Activated CD8-positive, alpha-beta memory T cell treated with anti-CD3 and anti-CD28 coated beads, Interleukin-2, amount 50 U/mL, for 4 hours (primary cell): ENCODE measurements around the gene CALN1.

Experiments
- DNase-seq: peaks from one replicate; pipeline ENCODE4 v3.0.0-alpha.2; 2020

Gene CALN1

GRCh38 chr7:72030994-72031667 is 381.0 kb downstream of the CALN1 start:
- DNase-seq = no peak

DNA sequence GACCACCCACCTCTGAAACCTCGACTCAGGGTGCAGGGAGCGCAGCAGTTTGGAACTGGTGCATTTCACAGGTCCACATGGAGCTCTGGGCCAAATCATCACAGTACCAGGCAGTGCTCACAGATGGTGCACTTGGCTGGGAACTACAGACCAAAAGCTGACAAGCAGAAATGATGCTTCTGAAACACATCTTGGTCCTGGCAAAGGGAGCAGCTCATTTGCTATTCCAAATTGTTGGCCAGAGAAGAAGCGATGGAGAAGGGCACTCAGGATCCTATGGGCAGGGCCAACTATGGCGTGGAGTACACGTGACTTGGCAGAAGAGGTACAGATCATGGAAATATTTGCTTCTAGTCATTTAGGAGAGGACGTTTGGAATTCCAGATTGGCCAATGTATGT is 383.9 kb downstream of the CALN1 start:
- no peak for DNase-seq

GRCh38 chr7:72025381-72025960 is 386.7 kb downstream of the CALN1 start:
- DNase-seq = no peak

- no peak for DNase-seq
These were observed 388.2 kb downstream of the CALN1 start for GRCh38 chr7:72023926-72024325.

DNA sequence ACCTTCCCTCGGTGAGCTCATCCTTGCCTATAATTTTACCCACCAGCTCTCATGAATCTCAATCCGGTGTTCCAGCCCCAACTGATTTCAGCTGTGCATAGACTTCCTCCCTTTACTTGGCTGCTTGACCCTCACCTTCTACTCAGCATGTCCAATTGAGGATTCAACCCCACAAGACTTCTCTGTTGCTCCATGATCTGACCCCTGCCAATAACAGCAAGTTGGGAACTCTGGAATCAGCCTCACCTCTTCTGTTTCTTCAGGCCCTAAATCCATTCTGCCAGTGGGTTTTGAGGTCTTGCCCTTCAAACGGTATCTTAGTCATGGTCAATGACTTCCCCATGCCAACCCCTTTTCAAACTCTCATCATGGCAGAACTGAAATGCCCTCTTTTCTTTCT is 390.4 kb downstream of the CALN1 start:
- DNase-seq = no peak

DNA sequence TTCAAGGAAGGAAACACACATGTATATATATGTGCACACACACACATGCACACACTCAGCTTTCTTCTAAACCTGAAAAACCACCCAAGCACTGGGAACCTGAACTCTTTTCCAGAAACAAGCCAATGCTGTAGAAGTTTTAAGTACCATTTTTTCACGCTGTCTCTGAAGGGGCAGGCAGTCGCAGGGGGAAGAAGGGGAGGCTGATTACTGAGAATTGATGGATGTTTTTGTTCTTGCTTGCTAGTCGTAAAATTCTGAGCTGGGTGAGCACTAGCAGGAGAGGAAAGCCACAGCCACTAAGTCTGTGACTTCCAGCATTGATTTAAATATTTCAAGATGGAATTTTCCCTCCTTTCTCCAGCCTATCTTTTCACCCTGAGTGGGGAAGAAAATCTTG is 391.8 kb downstream of the CALN1 start:
- DNase-seq = no peak

- no peak for DNase-seq
These were observed 392.7 kb downstream of the CALN1 start for GRCh38 chr7:72019436-72019835.

- no peak for DNase-seq
These were observed 394.4 kb downstream of the CALN1 start for GRCh38 chr7:72017756-72018155.

GRCh38 chr7:72016574-72016973 is 395.6 kb downstream of the CALN1 start:
- DNase-seq = no peak

GRCh38 chr7:72015136-72015535 is 397.0 kb downstream of the CALN1 start:
- DNase-seq = no peak

DNA sequence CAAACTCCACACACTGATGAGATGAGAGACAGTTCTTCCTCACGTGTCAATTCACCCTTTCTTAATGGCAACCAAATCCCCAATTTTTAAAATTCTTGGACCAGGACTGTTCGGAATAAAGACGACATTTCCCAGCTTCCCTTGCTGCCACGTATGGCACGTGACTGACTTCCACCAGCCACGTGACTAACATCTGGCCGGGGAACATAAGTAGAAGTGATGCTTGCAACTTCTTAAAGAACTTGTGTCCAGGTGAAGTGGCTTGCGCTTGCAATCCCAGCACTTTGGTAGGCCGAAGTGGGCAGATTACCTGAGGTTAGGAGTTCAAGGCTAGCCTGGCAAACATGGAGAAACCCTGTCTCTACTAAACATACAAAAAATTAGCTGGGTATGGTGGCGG is 405.1 kb downstream of the CALN1 start:
- no peak for DNase-seq

DNA sequence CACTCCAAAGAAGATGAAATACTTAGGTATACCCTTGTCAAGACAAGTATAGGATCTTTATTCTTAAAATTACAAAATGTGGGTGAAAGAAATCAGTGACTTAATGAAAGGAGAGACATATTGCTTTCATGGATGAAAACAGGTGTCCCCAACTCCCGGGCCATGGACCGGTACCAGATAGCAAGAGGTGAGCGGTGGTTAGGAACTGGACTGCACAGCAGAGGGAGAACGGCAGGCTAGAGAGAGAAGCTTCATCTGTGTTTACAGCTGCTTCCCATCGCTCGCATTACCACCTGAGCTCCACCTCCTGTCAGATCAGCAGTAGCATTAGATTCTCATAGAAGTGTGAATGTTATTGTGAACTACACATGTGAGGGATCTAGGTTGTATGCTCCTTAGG is 408.9 kb downstream of the CALN1 start:
- DNase-seq = no peak

DNA sequence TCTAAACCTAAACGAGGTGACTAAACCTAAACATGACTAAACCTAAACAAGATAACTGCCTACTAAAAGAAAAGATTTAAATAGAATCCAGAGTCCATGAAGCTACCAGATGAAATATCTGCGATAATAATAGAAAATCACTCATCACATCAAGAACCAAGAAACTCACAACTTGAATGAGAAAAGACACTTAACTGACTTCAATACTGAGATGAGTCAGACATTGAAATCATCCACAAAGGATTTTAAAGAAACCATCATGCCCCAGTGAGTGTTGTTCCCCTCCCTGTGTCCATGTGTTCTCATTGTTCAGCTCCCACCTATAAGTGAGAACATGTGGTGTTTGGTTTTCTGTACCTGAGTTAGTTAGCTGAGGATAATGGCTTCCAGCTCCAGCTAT is 416.0 kb downstream of the CALN1 start:
- no peak for DNase-seq

DNA sequence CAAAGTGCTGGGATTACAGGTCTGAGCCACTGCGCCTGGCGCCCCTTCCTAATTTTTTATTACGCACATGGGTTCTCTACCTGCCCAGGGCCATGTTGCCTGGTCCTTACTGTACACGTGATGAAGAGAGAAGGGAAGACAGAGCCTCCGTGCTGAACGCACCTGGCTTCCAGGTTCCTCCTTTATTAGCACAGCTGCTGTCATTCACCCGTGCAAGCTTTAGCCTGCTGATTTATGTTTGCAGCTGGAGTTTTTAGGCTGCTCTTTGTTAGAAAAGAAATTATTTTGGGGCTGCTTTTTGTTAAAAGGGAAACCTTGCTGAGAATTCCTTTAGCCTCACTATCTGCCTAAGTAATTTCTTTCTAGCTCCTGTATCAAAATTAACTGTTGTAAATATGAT is 417.0 kb downstream of the CALN1 start:
- no peak for DNase-seq

DNA sequence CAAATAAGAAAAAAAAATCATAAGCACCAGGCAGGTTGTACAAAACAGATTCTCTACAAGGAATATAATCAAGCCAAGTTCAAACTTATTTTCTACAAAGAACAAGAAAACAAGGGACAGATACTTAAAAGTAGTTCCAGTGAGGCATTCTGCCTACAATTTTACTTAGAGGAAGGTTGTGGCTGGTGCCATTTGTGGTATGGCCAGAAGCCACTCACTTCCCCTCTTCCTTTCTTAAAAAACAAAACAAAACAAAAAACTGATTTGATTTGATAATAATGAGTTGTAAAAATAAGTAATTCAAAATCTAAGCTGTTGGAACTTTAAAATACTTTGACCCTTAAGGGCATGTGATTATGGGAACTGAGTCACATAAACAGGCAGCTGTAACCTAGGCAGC is 420.6 kb downstream of the CALN1 start:
- no peak for DNase-seq

- DNase-seq = no peak
These were observed 422.0 kb downstream of the CALN1 start for GRCh38 chr7:71990138-71990462.

- DNase-seq = no peak
These were observed 423.9 kb downstream of the CALN1 start for GRCh38 chr7:71988201-71988600.

DNA sequence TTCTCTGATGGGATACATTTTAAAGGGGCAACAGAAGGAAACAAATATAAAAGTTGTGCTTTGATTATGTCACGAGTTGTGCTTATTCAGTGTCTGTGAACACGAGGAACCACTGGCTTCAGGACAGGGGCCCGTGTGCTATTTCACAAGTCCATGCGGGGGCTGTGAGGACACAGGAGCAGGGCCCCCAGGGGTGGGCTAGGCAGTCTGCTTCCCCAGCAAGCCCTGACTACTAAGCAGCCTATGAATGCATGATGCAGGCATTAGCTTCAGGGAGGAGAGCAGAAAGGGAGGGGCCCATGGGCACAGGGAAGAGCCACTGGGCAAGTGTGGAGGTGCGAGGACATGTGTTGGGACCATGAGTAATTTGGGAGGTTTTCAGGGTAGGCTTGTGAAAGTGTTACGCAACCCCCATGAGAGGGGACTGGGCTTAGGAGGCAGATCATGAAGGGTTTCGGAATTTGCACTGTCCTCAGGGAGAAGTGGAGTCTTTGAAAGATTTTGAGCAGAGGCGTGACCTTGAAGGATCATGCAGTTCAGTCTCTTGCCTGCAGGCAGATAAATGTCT is 424.9 kb downstream of the CALN1 start:
- no peak for DNase-seq

DNA sequence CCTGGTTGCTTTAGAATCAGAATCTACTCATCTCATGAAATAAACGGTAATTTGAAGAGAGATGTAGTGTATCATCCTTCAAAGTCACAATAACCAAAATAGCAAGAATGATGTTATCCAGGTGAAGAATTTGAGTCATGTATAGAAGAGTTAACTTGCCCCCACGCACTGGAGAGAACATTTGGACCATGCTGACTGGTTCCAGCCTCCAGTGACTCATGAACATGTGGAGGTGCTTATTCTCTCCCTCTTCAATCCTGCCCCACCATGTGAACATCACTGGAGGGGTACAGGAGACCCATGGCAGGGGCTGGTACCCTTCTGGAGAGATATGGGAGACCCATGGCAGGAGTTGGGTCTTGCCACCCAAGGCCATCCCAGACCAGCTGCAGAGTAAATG is 427.8 kb downstream of the CALN1 start:
- DNase-seq = no peak

GRCh38 chr7:71982851-71983250 is 429.3 kb downstream of the CALN1 start:
- no peak for DNase-seq

- no peak for DNase-seq
These were observed 435.5 kb downstream of the CALN1 start for GRCh38 chr7:71976645-71977044.

DNA sequence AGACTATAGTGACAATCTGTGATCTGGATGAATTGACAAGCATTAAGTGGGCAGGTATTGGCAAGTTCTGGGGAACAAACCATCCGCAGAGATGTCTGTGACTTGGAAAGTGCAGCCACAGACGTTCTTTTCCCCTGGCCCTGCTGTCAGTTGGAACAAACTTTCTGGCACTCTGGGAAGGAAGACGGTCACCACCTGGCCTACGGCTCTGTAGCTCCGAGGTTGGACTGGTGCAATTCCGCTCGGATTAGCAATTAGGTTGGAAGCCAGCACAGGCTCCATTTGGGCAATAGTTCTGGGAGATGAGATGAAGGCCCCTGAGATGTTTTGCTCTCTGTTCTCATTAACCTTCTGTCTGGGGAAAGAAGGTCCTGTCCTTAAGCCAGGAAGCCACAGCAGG is 437.5 kb downstream of the CALN1 start:
- no peak for DNase-seq

- no peak for DNase-seq
These were observed 439.6 kb downstream of the CALN1 start for GRCh38 chr7:71972534-71972933.

DNA sequence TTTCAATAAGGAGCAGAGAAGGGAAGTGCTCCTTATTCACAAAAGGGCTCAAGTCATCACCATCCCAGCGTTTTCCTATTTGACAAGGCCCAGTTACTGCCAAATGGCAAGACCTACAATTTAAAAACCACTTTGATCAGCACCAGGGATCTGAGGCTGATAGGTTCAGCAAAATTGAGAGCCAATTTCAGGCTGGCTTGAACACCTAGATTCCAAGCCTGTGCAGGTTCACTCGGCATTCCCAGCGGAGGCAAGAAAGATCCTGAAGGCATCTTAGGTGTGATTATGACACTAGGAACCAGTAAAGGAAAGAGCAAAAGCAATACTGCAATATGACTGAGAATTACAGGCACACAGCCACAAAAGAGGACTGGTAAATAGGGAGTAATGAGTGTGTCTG is 441.4 kb downstream of the CALN1 start:
- no peak for DNase-seq

DNA sequence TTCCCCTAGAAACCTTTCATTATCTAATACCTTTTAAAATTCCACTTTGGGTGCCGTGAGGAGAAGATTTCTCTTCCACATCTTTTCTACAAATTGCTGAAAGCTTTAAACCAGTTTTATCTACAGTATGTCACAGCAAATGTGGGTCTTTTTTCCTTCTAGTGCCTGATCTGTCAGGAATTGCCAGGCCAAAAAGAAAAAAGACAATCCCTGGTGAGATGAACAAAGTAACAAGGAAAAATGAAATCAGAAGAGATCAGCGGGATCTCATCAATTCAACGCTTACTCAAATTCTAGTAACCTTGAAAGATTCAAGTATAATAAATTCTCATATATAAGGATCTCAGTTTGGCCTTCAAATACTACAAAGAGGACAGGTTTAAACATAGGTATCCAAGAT is 449.5 kb downstream of the CALN1 start:
- DNase-seq = no peak
